NT2/D1 (cell line): ENCODE measurements around the gene MT1A.
"Not testable (repeated sequence)": the region's sequence is repeated elsewhere in the genome, so short reads cannot be mapped to it uniquely, and the experiment has no call there.

Experiments
- DNase-seq: peaks from one replicate; pipeline ENCODE4 v3.0.0-alpha.2; 2011; ENCODE audit warnings: low read depth, low spot score
- H3K27me3 ChIP-seq: 2 replicates; pipeline ENCODE4 v1.6.0; 2011; ENCODE audit warnings: mild to moderate bottlenecking; ENCODE audit not compliant: insufficient read length, insufficient read depth
- H3K36me3 ChIP-seq: 2 replicates; pipeline ENCODE4 v1.6.1; 2011; ENCODE audit warnings: mild to moderate bottlenecking, low read length, mixed read lengths; ENCODE audit not compliant: insufficient read depth, insufficient read length
- H3K4me1 ChIP-seq: 2 replicates; pipeline ENCODE4 v1.5.1; 2011; ENCODE audit not compliant: insufficient read depth, insufficient read length
- H3K4me3 ChIP-seq: 2 replicates; pipeline ENCODE4 v1.5.1; 2011; ENCODE audit warnings: low read depth; ENCODE audit not compliant: insufficient read length
- H3K9ac ChIP-seq: 2 replicates; pipeline ENCODE4 v1.6.0; 2011; ENCODE audit warnings: low read depth; ENCODE audit not compliant: insufficient read length
- H3K9me3 ChIP-seq: 2 replicates; pipeline ENCODE4 v1.5.1; 2011; ENCODE audit warnings: mild to moderate bottlenecking, low read length; ENCODE audit not compliant: insufficient read depth
- SUZ12 ChIP-seq: IDR thresholded peaks from 2 replicates; pipeline ENCODE4 v1.6.1; 2011; ENCODE audit not compliant: insufficient read length, insufficient read depth; ENCODE audit errors: extremely low read depth
- YY1 ChIP-seq: IDR thresholded peaks from 2 replicates; pipeline ENCODE4 v1.6.1; 2011; ENCODE audit not compliant: insufficient read length, insufficient read depth
- ZNF274 ChIP-seq: IDR thresholded peaks from 2 replicates; pipeline ENCODE4 v1.6.1; 2011; ENCODE audit warnings: mild to moderate bottlenecking, low read depth, low read length

The MT1A gene

GRCh38 chr16:56669840-56670619 is 31.6 kb downstream of the MT1A start:
- Histone ChIP-seq H3K4me1 (no peaks in the 10 kb centered on the region), H3K9ac (no peak overlapping the region), H3K27me3 (peaks cover 7% of the 10 kb centered on the region), H3K9me3 (no peaks in the 10 kb centered on the region), H3K4me3 (no peak overlapping the region), H3K36me3 (no peaks in the 10 kb centered on the region)
- no peak for DNase-seq
- TF ChIP-seq YY1 (no peak), SUZ12 (no peak), ZNF274 (no peak)

- H3K9ac ChIP-seq: no peak overlapping the region
- no peaks in the 10 kb centered on the region for H3K9me3 ChIP-seq
- TF ChIP-seq YY1 (no peak), ZNF274 (no peak), SUZ12 (no peak)
- peaks cover 7% of the 10 kb centered on the region for H3K27me3 ChIP-seq
- no peak for DNase-seq
- H3K4me1 ChIP-seq: no peaks in the 10 kb centered on the region
- no peaks in the 10 kb centered on the region for H3K36me3 ChIP-seq
- no peak overlapping the region for H3K4me3 ChIP-seq
These were observed 32.1 kb downstream of the MT1A start for GRCh38 chr16:56670620-56670934.

GRCh38 chr16:56671691-56672090 is 33.2 kb downstream of the MT1A start:
- DNase-seq, H3K9me3 ChIP-seq, H3K9ac ChIP-seq, H3K4me1 ChIP-seq, H3K4me3 ChIP-seq, H3K36me3 ChIP-seq, H3K27me3 ChIP-seq: not testable (repeated sequence)

GRCh38 chr16:56672171-56672570 is 33.7 kb downstream of the MT1A start:
- not testable (repeated sequence) for H3K36me3 ChIP-seq, H3K9ac ChIP-seq, H3K27me3 ChIP-seq, H3K4me1 ChIP-seq, H3K9me3 ChIP-seq, DNase-seq, H3K4me3 ChIP-seq

- Histone ChIP-seq H3K9ac (no peak overlapping the region), H3K4me3 (no peak overlapping the region), H3K36me3 (no peaks in the 10 kb centered on the region), H3K27me3 (peaks cover 7% of the 10 kb centered on the region), H3K9me3 (no peaks in the 10 kb centered on the region), H3K4me1 (peaks cover 6% of the 10 kb centered on the region)
- no peak for DNase-seq
- no peak for TF ChIP-seq SUZ12
- no peak for TF ChIP-seq ZNF274
- TF ChIP-seq YY1: no peak
These were observed 34.5 kb downstream of the MT1A start for GRCh38 chr16:56672761-56673536.

GRCh38 chr16:56673921-56674320 is 35.5 kb downstream of the MT1A start:
- no peak for TF ChIP-seq YY1
- H3K36me3 ChIP-seq: no peaks in the 10 kb centered on the region
- H3K9me3 ChIP-seq: no peaks in the 10 kb centered on the region
- no peak overlapping the region for H3K4me3 ChIP-seq
- H3K4me1 ChIP-seq: peaks cover 6% of the 10 kb centered on the region
- DNase-seq: no peak
- H3K9ac ChIP-seq: no peak overlapping the region
- peaks cover 7% of the 10 kb centered on the region for H3K27me3 ChIP-seq

GRCh38 chr16:56674570-56674969 is 36.1 kb downstream of the MT1A start:
- not testable (repeated sequence) for H3K4me3 ChIP-seq, H3K9ac ChIP-seq, H3K36me3 ChIP-seq, H3K4me1 ChIP-seq, H3K27me3 ChIP-seq, DNase-seq, H3K9me3 ChIP-seq
